Measurements from ENCODE around the gene TGFBR2.

Gene TGFBR2

DNA sequence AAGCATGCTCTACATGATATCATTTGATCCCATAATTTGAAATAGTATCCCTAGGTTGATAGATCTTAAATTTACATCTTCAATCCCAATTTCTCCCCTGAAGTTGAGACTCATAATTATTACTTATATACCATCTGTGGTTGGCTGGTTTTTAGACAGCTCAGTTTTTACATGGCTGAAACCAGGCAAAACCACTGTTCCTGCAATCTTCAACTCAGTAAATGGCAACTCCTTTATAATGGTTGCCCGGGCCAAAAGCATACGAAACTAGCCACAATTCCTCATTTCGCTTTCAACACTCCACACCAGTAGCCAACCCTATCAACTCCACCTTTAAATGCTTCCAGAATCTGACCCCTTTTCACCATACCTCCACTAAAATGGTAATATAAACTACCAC lies 118.5 kb downstream of the TGFBR2 start:
- no peak for DNase-seq

DNA sequence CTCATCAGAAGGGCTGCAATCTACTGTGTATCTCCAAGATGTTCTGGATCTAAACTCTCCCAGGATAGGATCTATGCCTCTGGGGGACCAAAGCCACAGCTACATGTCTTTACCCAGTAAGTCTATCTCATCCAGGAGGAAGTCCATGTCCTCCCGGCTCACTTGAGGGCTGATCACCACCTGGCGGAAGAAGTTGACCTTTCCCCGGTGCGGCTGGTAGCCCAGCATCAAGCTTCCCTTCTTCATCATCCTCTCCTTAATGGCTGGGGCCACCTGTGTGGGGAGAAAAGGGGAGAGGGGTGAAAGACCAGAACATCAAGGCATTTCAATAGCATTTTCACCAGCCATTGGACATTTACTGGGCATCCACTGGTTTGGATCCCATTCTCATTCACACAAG lies 121.7 kb downstream of the TGFBR2 start:
- no peak for DNase-seq

DNA sequence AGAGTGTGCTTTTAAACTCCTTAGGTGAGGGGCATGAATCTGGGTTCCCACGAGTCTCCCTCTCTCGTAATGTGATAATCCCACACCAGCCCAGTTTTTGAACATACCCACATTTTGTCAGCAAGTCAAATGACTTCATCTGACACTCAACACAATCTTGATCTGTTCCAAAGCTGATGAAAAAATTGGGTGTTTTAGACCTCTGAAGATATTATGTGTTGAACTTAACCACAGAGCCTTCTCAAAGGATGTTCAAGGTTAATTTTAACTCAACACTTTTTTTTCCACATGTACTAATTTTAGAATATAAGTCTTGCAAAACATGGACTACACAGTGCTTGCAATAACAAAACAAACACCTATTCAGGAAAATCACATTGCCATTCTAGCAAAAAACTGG lies 123.1 kb downstream of the TGFBR2 start:
- no peak for DNase-seq

DNA sequence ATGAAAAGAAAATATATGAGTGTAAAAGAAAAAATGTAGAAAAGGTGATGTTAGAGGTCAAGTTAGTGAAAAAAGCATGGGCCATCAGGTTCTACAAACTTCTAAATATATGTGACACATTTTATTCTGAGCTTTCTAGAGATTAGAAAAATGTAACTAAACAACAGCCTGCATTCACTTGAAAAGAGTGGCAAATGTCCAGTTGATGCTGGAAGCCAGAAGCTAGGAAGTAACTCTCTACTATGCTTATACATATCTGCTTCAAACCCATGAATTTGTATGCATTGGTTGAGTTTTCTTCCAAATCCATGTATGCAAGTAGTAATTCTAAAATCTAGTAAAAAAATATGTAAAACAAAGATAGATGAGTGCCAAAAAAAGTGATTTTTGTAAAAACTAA lies 123.5 kb downstream of the TGFBR2 start:
- DNase-seq = no peak

DNA sequence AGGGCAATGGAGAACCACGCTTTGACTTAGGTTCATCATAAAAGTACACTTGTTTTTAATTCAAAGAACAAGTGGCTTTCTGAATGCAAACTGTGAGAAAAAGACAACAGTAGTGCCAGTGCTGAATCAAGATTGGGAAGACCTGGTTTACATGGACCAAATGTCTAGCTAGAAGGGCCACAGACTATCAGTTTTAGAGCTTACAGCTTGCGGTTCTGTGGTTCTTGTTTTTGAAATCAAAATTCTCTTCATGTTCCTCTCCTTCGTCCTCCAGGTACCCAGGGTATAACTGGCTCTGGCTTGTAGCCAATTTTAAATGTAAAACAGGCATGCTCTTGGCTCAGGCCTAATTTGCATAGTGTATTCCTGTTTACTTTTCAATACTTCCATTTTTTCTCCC lies 124.6 kb downstream of the TGFBR2 start:
- DNase-seq = no peak

DNA sequence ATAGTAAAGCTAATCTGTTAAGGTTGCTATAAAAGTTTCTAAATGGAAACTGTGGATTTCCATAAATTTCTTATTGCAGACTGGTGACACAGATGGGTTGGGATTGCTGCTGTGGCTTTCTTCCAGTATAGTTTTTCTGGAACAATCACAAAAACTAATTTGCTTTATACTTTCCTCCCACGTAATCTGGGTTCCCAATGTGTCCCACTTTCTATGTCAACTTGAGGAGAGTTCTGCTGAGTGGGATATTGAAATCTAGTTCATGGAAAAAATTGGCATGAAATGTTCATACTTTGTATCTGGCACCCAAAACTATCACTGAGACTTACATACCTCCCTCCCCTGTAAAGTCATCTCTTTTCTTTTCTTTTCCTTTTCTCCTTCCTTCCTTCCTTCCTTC lies 126.8 kb downstream of the TGFBR2 start:
- DNase-seq = no peak

DNA sequence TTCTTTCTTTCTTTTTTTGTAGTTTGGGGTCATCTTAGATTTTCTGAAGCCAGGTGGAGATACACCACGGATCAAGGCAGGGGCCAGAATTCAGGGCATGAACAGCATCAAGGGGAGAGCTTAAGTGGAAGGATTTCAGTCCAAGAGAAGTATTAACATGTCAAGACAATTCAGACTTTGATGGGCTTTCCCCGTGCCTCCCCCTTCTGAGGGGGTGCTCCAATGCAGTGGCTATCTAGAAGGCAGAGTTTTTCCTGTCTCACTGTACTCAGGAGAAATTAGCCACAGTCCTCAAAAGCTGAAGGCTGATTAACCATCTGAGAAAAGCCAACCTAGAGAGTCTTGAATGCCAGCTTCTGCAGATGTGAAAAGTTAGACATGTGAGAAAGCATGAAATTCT lies 127.3 kb downstream of the TGFBR2 start:
- DNase-seq = no peak

DNA sequence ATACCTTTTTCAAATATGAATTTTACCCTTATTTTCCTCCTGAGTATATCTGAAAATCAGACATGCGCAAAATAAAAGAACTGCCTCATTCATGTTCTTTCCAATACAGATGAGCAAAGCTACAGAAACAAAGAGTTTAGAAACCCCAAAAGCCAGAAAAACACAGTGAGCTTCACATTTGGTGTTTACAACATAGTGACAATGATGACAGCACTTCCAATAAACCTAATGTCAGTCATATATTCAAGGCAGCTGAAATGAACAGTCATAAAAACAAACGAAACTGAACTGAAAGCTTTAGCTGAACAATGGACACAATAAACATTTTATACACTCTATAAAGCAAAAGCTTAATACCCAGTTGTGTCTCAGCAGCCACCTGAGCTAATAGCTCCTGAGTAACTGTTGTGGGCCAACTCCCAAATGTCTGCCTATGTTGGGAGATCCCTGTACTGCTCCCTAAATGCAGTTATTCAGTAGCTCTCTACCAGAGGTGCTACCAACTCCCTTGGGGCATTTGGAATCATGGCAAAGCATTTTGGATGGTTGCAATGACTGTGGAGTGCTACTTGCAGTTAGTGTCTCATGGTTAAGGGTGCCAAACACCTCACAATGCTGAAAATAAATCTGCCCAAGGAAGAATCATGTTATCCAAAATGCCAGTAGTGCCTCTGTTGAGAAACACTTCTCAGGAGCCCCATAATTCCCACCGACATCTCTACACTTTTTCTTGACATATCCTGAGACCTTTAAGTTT lies 131.5 kb downstream of the TGFBR2 start:
- DNase-seq = no peak

DNA sequence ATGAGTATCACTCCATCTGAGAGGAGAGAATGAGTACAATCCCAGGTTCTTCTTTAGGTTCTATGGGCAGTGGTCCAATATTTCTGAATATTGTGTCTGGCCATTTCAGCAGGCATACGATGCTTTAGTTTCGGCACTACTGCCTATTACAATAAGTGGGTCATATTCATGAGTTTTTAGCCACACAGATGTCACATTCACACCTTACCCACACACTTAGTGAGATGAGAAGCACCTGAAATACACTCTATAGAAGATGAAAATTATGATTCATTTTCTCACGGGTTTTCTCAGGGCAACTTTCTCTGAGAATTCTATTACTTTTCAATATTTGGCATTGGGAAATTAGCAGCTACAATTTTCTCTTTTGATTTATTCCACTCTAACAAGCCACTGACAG lies 132.2 kb downstream of the TGFBR2 start:
- DNase-seq = no peak

DNA sequence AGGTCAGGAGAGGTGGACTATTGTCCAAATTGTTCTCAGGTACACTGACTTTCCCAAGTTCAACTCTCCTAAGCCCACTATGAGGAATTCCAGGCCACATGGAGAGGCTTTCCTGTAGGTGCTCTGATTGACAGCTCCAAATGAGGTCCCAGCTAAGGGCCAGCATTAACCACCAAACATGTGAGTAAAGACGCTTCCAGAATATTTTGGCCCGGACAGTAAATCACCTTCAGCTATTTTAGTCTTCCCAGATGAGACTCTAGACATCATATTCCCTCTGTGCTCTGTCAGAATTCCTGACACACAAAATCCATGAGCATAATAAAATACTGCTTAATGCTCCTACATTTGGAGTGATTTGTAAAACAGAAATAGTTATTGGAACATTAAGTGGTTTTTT lies 135.5 kb downstream of the TGFBR2 start:
- DNase-seq = no peak

DNA sequence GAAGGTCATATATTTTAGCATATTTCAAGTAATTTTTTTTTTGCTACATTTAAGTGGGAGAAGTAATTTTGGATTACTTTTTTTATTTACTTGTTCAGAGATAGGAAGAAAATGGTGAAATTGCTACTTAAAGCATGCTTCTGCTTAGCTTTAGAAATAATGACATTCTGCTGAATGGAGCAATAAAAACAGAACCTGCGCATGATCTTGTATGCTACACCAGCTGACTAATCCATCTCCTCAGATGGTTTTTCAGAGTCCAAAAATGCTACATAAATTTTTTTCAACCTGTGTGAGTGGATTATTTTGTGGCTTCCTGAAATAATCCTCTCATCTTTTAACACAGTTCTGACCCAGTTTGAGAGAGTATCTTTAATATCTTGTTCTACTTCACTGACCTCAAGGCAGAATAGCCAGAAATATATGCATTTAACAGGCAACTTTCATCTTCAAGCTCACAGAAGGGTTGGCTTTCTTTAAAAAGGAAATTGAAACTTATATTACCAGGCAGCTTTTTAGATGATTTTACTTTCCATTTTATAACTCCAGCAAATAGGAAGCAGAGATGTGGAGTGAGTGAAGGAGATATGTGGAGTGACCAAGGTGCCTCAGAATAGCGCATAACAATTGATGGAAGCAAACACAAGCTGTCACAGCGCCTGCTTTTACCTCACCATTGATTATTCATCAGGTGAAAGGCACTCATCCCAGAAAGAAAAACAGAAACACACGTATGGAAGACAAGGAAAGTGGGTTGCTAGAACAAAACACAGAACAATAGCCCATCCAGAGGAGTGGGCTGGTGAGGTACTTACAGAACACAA lies 136.6 kb downstream of the TGFBR2 start:
- DNase-seq = no peak

Data from CD4-positive, alpha-beta T cell treated with Interferon alpha-2 for 1 hour (primary cell).